Upper lobe of left lung (tissue), 4 donors: ENCODE data around the gene PPM1J.

Experiments used
- EP300 ChIP-seq, 4 donors: sonication (generic); formaldehyde crosslinking; IDR thresholded peaks; one replicate each; pipeline ENCODE4 v1.5.1; 2017; ENCODE audit warnings: antibody characterized with exemption in 4 of 4, control low read depth in 2 of 4
- POLR2AphosphoS5 ChIP-seq, 2 donors: sonication (generic); formaldehyde crosslinking; IDR thresholded peaks; one replicate each; pipeline ENCODE4 v1.5.1; 2017; ENCODE audit warnings: antibody characterized with exemption in 2 of 2
- TF ChIP-seq, protein P1 (sequence below), 6 experiments: fragments of 450-650 bp in 4 of 6; fragments of 200-600 bp in 2 of 6; sonication (generic) in 2 of 6; IDR thresholded peaks; one replicate each; pipeline ENCODE4 v1.5.1; 2016 to 2019; ENCODE audit warnings: antibody characterized with exemption in 6 of 6

DNA sequence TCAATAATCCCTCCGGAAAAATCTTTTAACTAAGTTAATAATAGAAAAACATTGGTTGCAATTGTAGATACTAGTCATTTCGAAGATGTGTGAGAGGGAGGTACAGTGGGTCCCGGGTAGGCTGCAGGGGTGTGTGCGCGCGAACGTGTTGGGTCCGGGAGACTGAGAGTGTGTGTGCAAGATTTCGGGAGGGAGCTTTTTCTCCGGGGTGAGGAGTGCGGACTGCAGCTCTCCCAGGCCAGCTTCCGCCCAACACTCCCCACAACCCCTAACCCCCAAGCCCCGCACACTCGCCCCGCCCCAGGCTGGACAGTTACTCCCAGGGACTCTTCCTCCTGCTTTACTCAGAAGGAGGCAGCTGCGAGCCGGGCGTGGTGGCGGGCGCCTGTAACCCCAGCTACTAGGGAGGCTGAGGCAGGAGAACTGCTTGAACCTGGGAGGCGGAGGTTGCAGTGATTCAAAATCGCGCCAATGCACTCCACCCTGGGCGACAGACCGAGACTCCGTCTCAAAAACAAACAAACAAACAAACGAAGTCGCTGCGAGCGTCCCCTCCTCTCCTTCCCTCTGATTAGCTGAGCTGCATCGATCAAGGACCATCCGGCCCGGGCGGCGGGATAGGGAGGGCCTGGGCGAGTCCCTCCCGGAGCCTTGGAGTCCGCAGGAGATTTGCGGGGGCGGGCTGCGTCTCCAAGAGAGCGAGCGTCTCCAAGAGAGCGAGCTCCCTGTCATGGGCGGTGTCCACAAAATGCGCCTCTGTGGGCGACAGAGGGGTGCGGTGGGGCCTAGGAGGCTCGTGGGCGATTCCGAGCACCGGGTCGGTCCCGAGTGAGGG, 28.3 kb upstream of the PPM1J start:
- TF ChIP-seq, protein P1, sequence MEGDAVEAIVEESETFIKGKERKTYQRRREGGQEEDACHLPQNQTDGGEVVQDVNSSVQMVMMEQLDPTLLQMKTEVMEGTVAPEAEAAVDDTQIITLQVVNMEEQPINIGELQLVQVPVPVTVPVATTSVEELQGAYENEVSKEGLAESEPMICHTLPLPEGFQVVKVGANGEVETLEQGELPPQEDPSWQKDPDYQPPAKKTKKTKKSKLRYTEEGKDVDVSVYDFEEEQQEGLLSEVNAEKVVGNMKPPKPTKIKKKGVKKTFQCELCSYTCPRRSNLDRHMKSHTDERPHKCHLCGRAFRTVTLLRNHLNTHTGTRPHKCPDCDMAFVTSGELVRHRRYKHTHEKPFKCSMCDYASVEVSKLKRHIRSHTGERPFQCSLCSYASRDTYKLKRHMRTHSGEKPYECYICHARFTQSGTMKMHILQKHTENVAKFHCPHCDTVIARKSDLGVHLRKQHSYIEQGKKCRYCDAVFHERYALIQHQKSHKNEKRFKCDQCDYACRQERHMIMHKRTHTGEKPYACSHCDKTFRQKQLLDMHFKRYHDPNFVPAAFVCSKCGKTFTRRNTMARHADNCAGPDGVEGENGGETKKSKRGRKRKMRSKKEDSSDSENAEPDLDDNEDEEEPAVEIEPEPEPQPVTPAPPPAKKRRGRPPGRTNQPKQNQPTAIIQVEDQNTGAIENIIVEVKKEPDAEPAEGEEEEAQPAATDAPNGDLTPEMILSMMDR (IDR thresholded peaks at IDR 0.05): no peak
- no peak for TF ChIP-seq EP300 (IDR thresholded peaks at IDR 0.05)
- TF ChIP-seq POLR2AphosphoS5 (IDR thresholded peaks at IDR 0.05): no peak
